Fibroblast of peridontal ligament (primary cell): ENCODE data around the gene TMEM120B.
"Not testable (repeated sequence)": the region's sequence is repeated elsewhere in the genome, so short reads cannot be mapped to it uniquely, and the experiment has no call there.

Experiments used
- DNase-seq: peaks from one replicate; pipeline ENCODE4 v3.0.0-alpha.2; 2010; ENCODE audit errors: extremely low read depth

TMEM120B gene

GRCh38 chr12:121773011-121773777, 60.6 kb downstream of the TMEM120B start:
- DNase-seq: peak; percentile 36

- no peak for DNase-seq
These were observed 62.5 kb downstream of the TMEM120B start for GRCh38 chr12:121774968-121775474.

DNA sequence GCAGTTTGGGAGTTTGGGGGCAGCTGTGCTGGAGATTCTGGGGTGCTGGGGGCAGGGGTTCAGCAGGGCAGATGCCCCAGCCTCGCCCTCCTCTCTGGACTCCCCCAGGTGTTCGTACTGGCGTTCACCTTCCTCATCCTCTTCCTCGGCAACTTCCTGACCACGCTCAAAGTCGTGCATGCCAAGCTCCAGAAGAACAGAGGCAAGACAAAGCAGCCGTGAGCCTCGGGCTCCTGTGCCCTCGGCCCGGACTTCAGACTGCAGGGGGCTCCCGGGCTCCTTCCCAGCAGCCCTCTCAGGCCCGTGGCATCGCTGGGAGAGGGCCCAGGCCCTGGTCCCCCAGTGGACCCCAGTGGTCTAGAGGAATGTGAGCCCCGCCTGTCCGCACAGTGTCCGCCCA, 62.9 kb downstream of the TMEM120B start:
- DNase-seq: no peak

- peak; percentile 55 for DNase-seq
These were observed 63.9 kb downstream of the TMEM120B start for GRCh38 chr12:121776190-121777098.

GRCh38 chr12:121778567-121779421, 66.2 kb downstream of the TMEM120B start:
- DNase-seq: no peak

DNA sequence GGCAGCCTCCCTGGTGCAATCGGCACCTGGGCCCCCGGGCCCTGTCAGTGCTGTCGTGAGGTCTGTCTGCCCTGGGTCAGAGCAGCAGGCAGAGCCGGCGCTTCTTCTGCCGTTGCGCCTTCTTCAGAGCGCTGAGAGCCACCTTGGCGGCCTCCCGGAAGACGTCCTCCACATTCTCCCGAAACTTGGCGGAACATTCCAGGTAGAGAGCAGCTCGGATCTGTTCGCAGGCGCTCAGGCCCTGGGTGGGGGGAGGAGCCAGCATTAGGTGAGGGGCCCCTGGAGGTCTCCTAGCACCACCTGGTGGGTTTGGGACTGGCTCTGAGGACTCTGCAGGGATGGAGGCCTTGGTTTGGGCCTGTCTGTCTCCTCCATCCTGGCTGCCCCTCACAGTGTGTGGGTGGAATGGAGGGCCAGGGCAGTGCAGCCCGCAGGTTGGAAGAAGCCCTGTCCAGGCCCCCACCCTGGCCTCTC, 66.9 kb downstream of the TMEM120B start:
- no peak for DNase-seq

DNA sequence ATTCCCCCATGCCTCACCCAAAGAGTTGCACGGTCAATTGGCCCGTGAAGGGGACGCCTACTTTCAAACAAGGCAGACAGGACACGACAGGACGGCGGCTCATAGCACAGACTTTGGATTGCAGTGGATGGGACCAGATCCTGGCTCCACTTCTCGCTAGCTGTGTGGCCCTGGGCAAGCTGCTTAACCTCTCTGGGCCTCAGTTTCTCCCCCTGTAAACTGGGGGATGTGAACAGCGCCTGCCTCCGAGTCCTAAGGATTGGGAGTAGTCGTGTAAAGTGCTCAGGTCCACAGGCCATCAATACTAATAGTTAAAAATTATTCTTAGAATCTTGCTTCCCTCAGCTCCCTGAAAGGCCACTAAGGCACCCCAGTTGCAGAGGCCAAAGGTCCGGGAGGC, 67.9 kb downstream of the TMEM120B start:
- no peak for DNase-seq

DNA sequence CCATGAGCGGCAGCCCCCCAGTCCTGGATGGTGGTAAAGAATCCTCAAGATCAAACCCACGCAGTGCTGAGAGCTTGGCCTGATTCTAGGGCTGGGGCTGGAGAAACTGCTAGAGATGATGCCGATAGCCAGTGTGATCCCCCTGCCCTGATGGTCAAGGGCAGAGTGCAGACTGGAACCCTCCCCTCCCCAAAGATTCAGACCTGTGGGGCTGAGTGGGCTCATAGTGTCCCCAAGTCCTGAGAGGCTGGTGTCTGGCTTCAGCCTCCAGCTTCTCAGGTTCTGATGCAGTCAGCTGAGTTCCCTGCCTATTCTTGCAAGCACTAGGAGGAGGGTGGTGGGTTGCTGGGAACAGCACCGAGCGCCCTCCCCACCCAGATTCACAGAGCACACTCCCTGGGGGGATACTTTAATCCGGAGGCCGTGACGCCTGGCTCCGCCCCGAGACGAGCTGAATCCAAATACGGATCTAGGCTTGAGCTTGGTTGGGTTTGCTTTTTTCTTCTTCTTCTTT, 69.0 kb downstream of the TMEM120B start:
- DNase-seq: peak; percentile 44

DNA sequence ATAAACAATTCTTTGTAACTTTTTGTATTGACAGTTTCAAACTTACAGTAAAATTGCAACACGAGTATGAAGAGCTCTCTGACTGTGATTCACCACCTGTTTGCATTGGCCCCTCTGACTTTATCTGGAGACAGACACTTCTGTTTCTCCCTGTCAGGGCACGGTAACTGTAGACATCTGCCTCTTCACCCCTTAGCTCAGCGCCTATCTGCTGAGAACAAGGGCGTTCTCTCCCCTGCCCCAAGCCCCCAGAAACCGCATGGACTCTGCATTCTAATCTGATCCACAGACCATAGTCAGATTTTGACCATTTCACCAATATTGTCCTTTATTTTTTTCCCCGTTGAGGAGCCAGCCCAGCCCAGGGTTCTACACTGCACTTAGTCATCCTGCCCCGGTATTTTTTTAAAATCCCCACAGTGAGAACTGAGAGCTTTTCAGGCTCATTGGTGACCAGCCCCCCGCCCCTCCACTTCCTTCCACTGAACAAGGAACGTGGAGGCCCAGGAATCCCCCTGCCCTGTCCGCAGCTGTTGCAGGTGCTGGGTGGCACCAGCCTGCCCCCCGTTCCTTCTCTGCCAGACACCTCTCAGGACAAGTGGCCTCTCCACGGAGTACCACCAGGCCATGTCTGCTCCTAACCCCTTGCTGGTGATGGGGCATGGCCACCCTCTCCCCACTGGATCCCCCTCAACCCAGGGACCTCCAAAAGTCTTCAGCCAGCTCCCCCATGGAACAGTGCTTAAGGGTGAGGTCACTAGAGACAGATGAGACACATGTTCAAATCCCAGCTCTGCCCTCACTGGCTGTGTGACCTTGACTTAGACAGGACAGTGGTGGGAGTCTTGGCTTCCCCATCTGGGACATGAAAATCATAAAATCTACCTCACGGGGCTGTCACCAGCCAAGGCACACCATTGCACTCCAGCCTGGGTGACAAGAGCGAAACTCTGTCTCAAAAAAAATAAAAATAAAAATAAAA, 69.7 kb downstream of the TMEM120B start:
- no peak for DNase-seq

- no peak for DNase-seq
These were observed 71.2 kb downstream of the TMEM120B start for GRCh38 chr12:121783766-121784165.

- peak; percentile 90 for DNase-seq
These were observed 71.9 kb downstream of the TMEM120B start for GRCh38 chr12:121784460-121784859.

DNA sequence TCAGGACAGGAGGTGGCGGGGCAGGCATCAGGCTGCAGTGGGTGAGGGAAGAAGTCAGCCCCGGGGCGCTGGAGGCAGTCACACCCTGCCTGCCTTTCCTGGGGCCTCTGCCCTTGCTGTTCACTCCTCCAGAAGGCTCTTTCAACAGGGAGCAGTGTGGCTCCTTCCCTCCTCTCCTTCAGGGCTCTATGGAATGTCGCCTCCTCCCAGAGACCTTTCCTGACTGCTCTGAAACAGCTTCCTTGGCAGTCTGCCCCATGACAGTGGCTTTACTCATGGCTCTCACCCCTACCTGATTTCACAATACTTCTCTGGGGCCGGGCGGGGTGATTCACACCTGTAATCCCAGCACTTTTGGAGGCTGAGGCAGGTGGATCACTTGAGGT, 73.9 kb downstream of the TMEM120B start:
- DNase-seq: peak; percentile 77

DNA sequence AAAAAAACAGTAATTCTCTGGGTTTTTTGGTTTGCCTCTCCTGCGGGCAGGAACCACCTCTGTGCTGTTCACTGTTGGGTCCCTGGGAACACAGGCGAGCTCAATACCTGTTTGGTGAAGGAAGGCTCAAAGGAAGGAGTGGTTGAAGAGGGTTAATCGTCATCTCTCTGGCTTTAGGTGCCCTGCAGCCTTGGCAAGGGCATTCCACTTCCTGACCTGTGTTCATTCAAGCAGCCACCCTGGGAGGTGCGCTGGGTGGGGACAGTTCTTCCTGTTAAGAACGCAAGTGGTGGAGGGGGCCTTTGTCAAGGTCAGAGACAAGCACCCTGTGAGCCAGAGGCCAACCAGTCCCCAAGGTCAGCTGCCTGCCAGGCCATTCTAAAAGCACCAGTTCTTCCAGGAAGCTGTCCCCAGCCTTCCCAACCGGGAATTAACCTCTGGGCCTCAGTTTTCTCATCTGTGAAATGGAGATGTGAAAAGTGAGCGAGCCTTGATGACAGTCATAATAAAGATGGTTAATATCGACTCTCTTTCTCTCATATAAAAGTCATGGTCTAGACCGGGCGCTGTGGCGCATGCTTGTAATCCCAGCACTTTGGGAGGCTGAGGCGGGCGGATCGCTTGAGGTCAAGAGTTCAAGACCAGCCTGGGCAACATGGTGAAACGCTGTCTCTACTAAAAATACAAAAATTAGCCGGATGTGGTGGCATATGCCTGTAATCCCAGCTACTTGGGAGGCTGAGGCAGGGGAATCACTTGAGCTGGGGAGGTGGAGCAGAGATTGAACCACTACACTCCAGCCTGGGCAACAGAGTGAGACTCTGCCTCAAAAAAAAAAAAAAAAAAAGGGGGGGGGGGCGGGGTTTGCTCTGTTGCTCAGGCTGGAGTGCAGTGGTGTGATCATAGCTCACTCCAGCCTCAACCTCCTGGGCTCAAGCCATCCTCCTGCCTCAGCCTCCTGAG, 74.8 kb downstream of the TMEM120B start:
- DNase-seq: no peak

GRCh38 chr12:121788176-121788818, 75.7 kb downstream of the TMEM120B start:
- DNase-seq: no peak

DNA sequence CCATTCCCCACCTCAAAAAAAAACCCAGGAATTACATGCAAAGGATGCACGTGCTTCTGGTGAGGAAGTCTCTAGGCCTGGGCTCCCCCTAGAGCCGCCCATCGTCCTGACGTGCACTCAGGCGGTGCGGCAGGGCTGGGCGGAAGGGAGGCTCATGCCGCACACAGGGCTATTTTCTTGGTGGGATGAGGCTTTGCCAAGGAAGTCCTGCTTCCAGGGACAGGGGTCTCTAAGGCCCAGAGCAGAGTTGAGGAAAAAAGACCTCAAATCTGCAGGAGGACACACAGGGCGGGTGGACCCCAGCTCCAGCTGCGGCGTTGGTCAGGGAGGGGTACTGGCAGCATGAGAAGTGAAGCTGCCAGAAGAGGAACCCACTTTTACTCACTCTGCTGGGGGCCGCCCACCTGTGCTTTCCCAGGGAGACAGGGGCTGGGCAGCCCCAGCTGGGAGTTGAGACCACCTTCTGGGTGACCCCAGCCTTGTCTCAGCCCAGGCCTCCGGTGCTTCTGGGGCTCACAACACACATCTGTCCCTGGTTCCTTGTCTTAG, 76.8 kb downstream of the TMEM120B start:
- no peak for DNase-seq

DNA sequence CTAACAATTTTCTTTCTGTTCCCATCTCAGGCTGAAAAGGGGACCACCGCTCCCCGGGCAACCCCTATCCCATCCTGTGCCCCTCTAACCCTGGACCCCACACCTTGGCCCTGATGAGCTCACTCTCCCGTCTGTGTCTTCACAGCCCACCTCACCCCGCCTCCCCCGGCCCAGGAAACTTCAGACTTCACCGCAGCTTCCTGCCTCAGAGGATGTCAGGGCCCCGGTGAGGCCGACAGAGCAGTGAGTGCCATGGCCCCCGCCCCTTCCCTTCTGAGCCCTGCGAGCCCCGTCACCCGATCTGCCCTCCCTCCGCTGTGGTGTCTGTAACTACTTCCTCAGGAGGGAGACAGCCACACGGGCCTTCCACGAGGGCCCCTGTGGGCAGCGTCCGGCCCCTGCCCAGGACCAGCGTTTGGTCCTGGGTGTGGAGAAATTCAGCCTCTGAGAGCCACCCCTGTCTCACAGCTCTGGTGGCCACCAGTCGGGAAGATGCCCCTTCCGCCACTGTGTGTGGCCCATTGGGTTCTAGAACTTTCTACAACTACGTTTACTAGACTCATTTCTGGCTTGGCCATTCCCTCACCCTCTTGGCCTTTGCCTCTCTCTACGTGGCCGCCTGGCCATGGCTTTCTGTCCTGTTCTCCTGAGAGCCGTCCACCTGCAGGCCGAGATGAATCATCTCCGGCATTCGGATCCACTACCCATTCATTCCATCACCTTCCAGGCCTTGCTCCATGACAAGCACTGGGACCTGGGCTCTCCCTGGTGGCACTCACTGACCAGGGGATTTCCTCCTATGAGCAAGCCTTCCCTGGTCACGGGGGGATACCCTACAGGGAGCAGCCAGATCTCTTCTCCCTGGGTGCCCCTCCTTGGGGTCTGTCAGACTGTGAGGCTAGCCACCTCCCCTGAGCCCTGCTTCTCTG, 77.5 kb downstream of the TMEM120B start:
- DNase-seq: no peak

GRCh38 chr12:121790785-121791184, 78.2 kb downstream of the TMEM120B start:
- not testable (repeated sequence) for DNase-seq
